Measurements from ENCODE around the gene PEDS1. TPM values are rescaled to one million over a fixed set of nuclear protein-coding genes. Genes with fewer than 3 reads are reported as not detected.
A peak's percentile ranks its signal among the peaks of the same experiment; 100 is the strongest.

The PEDS1 gene
- total and polyA plus RNA-seq, 2 of the 13 experiments (the other 11 are each of a cell fraction or from before 2014, with no cell fraction given): 30.5 to 93.9 TPM

- TF ChIP-seq MTERF4 (CRISPR knock-in tag; IDR thresholded peaks at IDR 0.05) (peak; percentile 97), ZFP82 (CRISPR knock-in tag; IDR thresholded peaks at IDR 0.05; ENCODE audit: borderline replicate concordance) (0 out of 2 replicates have a peak, but pooled peaks have one; percentile 74), IKZF4 (CRISPR knock-in tag; IDR thresholded peaks at IDR 0.05; ENCODE audit: borderline replicate concordance, low read depth, not compliant biosample characterization) (peak; percentile 93), PLSCR1 (CRISPR knock-in tag; IDR thresholded peaks at IDR 0.05; ENCODE audit: borderline replicate concordance) (peak; percentile 90; the same call in 1 of the 2 replicates), KLF15 (CRISPR knock-in tag; IDR thresholded peaks at IDR 0.05; ENCODE audit: borderline replicate concordance) (peak; percentile 98), TSC22D2 (CRISPR knock-in tag; IDR thresholded peaks at IDR 0.05; ENCODE audit: borderline replicate concordance) (0 out of 2 replicates have a peak, but pooled peaks have one; percentile 62), ZNF550 (CRISPR knock-in tag; IDR thresholded peaks at IDR 0.05; ENCODE audit: borderline replicate concordance) (no peak), MXD4 (CRISPR knock-in tag; IDR thresholded peaks at IDR 0.05) (peak; percentile 91), NFATC3 (CRISPR knock-in tag; IDR thresholded peaks at IDR 0.05) (peak; percentile 44; the same call in 1 of the 2 replicates), CBX5 (CRISPR knock-in tag; IDR thresholded peaks at IDR 0.05; ENCODE audit: borderline replicate concordance) (peak; percentile 83; the same call in 1 of the 2 replicates), ZNF652 (CRISPR knock-in tag; IDR thresholded peaks at IDR 0.05; ENCODE audit: borderline replicate concordance, low read depth) (peak; percentile 43; the same call in 1 of the 2 replicates), FOSL1 (CRISPR knock-in tag; IDR thresholded peaks at IDR 0.05; ENCODE audit: borderline replicate concordance) (peak; percentile 65), RCOR2 (CRISPR knock-in tag; IDR thresholded peaks at IDR 0.05) (peak; percentile 68; the same call in 1 of the 2 replicates), NR2F2 (IDR thresholded peaks at IDR 0.05; ENCODE audit: borderline replicate concordance, low read depth) (peak; percentile 1; the same call in 1 of the 2 replicates), ZSCAN25 (CRISPR knock-in tag; IDR thresholded peaks at IDR 0.05) (no peak), ZEB1 (IDR thresholded peaks at IDR 0.05; ENCODE audit: insufficient replicate concordance, low read depth) (no peak), HOXD1 (CRISPR knock-in tag; IDR thresholded peaks at IDR 0.05) (peak; percentile 89; the same call in 1 of the 2 replicates), ZBTB20 (CRISPR knock-in tag; IDR thresholded peaks at IDR 0.05; ENCODE audit: borderline replicate concordance, low read depth) (peak; percentile 36)
- TF ChIP-seq, protein P1, sequence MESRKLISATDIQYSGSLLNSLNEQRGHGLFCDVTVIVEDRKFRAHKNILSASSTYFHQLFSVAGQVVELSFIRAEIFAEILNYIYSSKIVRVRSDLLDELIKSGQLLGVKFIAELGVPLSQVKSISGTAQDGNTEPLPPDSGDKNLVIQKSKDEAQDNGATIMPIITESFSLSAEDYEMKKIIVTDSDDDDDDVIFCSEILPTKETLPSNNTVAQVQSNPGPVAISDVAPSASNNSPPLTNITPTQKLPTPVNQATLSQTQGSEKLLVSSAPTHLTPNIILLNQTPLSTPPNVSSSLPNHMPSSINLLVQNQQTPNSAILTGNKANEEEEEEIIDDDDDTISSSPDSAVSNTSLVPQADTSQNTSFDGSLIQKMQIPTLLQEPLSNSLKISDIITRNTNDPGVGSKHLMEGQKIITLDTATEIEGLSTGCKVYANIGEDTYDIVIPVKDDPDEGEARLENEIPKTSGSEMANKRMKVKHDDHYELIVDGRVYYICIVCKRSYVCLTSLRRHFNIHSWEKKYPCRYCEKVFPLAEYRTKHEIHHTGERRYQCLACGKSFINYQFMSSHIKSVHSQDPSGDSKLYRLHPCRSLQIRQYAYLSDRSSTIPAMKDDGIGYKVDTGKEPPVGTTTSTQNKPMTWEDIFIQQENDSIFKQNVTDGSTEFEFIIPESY (CRISPR knock-in tag; IDR thresholded peaks at IDR 0.05): peak; percentile 45; the same call in 1 of the 2 replicates
- TF ChIP-seq, protein P2, sequence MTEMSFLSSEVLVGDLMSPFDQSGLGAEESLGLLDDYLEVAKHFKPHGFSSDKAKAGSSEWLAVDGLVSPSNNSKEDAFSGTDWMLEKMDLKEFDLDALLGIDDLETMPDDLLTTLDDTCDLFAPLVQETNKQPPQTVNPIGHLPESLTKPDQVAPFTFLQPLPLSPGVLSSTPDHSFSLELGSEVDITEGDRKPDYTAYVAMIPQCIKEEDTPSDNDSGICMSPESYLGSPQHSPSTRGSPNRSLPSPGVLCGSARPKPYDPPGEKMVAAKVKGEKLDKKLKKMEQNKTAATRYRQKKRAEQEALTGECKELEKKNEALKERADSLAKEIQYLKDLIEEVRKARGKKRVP (CRISPR knock-in tag; IDR thresholded peaks at IDR 0.05): peak in 1 of 2 experiments; percentile 41; a peak in 1 of 4 replicates
- TF ChIP-seq, protein P3, sequence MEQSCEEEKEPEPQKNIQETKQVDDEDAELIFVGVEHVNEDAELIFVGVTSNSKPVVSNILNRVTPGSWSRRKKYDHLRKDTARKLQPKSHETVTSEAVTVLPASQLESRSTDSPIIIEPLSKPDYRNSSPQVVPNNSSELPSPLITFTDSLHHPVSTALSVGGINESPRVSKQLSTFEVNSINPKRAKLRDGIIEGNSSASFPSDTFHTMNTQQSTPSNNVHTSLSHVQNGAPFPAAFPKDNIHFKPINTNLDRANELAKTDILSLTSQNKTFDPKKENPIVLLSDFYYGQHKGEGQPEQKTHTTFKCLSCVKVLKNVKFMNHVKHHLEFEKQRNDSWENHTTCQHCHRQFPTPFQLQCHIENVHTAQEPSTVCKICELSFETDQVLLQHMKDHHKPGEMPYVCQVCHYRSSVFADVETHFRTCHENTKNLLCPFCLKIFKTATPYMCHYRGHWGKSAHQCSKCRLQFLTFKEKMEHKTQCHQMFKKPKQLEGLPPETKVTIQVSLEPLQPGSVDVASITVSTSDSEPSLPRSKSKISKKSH (CRISPR knock-in tag; IDR thresholded peaks at IDR 0.05; ENCODE audit: borderline replicate concordance): peak; percentile 91
Measured at GRCh38 chr20:50153500-50154377, at the start of gene PEDS1 (continued).

All from HepG2 (cell line).